Caco-2 (cell line): ENCODE data around the gene ASAP2. TPM values are rescaled to one million over a fixed set of nuclear protein-coding genes. Genes with fewer than 3 reads are reported as not detected.

Experiments used
- BruUV-seq: library from RNA; stranded (reverse); fragments of 400-500 nt; replicated peaks from 2 replicates; lab custom pipeline; 2021; lab: Mats Ljungman, UMichigan
- CTCF ChIA-PET: fragments of 300-600 bp; sonication (Branson Sonifier 250); formaldehyde crosslinking; loops from one replicate; lab custom pipeline; 2022; ENCODE audit warnings: antibody characterized with exemption; lab: Charles Lee
- POLR2A ChIA-PET: fragments of 300-600 bp; sonication (Branson Sonifier 250); formaldehyde crosslinking; loops from one replicate; lab custom pipeline; 2022; ENCODE audit warnings: antibody characterized with exemption; lab: Charles Lee
- DNase-seq, 2 experiments: peaks; one replicate each; pipeline versions ENCODE4 v3.0.0 to v3.0.0-alpha.2; 2020 to 2022
- H3K27me3 ChIP-seq: replicated peaks from 2 replicates; pipeline ENCODE4 v1.6.0; 2011; ENCODE audit warnings: low read length; ENCODE audit not compliant: control insufficient read depth, insufficient read depth
- H3K36me3 ChIP-seq: 2 replicates; pipeline ENCODE4 v1.5.1; 2011; ENCODE audit warnings: low read length; ENCODE audit not compliant: control insufficient read depth, insufficient read depth
- H3K4me1 ChIP-seq: fragments of 250-450 bp; sonication (Bioruptor Pico); 2 replicates; pipeline ENCODE4 v1.5.1; 2020; ENCODE audit warnings: mild to moderate bottlenecking
- H3K4me3 ChIP-seq: 2 replicates; pipeline ENCODE4 v1.5.1; 2011; ENCODE audit warnings: low read depth, mild to moderate bottlenecking, control low read depth, low read length
- H3K9me3 ChIP-seq: fragments of 250-450 bp; sonication (Bioruptor Pico); 2 replicates; pipeline ENCODE4 v1.5.1; 2020; ENCODE audit warnings: mild to moderate bottlenecking, moderate library complexity
- H3K27ac Mint-ChIP-seq: one replicate; pipeline ENCODE4 v1.8.0; 2022; ENCODE audit warnings: mixed read lengths; ENCODE audit not compliant: unreplicated experiment
- H3K27me3 Mint-ChIP-seq: one replicate; pipeline ENCODE4 v1.8.0; 2022; ENCODE audit warnings: mixed read lengths; ENCODE audit not compliant: insufficient read depth, unreplicated experiment
- H3K36me3 Mint-ChIP-seq: one replicate; pipeline ENCODE4 v1.8.0; 2022; ENCODE audit warnings: mild to moderate bottlenecking, mixed read lengths; ENCODE audit not compliant: insufficient read depth, unreplicated experiment
- H3K4me1 Mint-ChIP-seq: one replicate; pipeline ENCODE4 v1.8.0; 2022; ENCODE audit warnings: low read depth, mixed read lengths; ENCODE audit not compliant: unreplicated experiment
- H3K4me3 Mint-ChIP-seq: one replicate; pipeline ENCODE4 v1.8.0; 2022; ENCODE audit warnings: mild to moderate bottlenecking, moderate library complexity, mixed read lengths; ENCODE audit not compliant: unreplicated experiment
- H3K9me3 Mint-ChIP-seq: one replicate; pipeline ENCODE4 v1.8.0; 2022; ENCODE audit warnings: mixed read lengths; ENCODE audit not compliant: unreplicated experiment
- CTCF ChIP-seq, 2 experiments: fragments of 200-600 bp in 1 of 2; IDR thresholded peaks; 1 replicate in 1 of 2; 2 replicates in 1 of 2; pipeline versions ENCODE4 v1.5.1 to v1.8.0; 2011 to 2022; ENCODE audit warnings: antibody characterized with exemption in 1 of 2, control low read depth in 1 of 2, inconsistent platforms in 1 of 2, low read depth in 1 of 2, low read length in 1 of 2, mild to moderate bottlenecking in 1 of 2, moderate library complexity in 1 of 2; ENCODE audit not compliant: insufficient read depth in 1 of 2, severe bottlenecking in 1 of 2, unreplicated experiment in 1 of 2
- intact Hi-C: fragments of 100-400 bp; cut with micrococcal nuclease; formaldehyde crosslinking; loops from one replicate; pipeline ENCODE4 v1.10.0; 2022; ENCODE audit not compliant: unreplicated experiment
- total RNA-seq: library from RNA; stranded (reverse); gene quantifications from 2 replicates; pipeline ENCODE4 v1.2.3, GENCODE V29; 2022

The ASAP2 gene
- total RNA-seq, 1 experiment from 2014 or later = 25.6 TPM

DNA sequence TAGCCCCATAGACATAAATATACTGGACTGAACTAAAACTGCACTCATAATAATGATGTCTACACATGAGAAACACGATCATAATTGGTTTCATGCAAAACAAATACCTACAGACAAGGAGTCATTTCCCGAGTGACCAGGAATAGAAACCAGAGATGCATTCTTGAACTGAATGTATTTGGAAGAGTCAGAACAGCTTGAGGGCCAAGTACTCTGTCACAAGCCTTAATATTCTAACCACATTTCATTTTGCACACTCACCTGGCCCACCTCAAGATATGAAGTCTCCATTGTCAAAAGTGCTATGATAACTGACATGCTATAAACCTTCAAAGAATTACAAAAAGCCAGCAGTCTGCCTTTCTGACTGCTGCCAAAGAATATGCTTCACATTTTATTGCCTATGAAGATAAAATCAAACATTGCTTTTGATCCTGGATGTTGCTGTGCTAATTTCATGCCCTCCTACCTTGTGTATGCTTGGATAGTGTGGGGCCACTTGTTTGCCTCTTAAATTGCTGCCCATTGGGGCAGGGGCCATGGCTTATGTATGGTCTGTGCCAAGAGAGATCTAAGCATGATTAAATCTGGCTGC is 18.9 kb upstream of the ASAP2 start:
- POLR2A ChIA-PET = no interaction called here
- no peaks in the 10 kb centered on the region for H3K36me3 ChIP-seq
- H3K4me3 ChIP-seq = no peak overlapping the region
- BruUV-seq = no TSS peak
- Mint-ChIP-seq H3K27me3 (no peaks in the 10 kb centered on the region), H3K4me3 (no peak overlapping the region), H3K9me3 (peaks cover 11% of the 10 kb centered on the region), H3K4me1 (peaks cover 16% of the 10 kb centered on the region), H3K36me3 (no peaks in the 10 kb centered on the region), H3K27ac (no peak overlapping the region)
- no peak for TF ChIP-seq CTCF (IDR thresholded peaks at IDR 0.05; ENCODE audit: insufficient read depth in 1 of 2, low read depth in 1 of 2, low read length in 1 of 2, severe bottlenecking in 1 of 2, unreplicated experiment in 1 of 2)
- intact Hi-C loops = no loop called here
- H3K9me3 ChIP-seq = no peaks in the 10 kb centered on the region
- DNase-seq = no peak
- no peaks in the 10 kb centered on the region for H3K27me3 ChIP-seq
- CTCF ChIA-PET = no interaction called here
- H3K4me1 ChIP-seq = peaks cover 14% of the 10 kb centered on the region

DNA sequence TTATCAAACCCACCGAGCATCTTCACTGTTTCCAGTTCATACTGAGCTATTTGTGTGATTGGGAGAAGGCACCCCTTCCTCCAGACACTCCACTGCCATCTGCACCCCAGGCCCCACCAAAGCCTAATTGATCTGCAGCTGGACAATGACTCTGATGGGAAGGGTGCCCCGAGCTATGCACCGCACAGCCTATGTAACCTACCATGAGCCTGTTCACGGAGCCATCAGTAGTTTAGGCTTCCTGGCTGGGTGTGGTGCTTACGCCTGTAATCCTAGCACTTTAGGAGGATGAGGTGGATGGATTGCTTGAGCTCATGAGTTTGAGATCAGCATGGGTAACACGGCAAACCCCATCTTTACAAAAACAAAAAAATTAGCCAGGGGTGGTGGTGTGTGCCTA is 17.8 kb upstream of the ASAP2 start:
- Histone ChIP-seq H3K9me3 (no peaks in the 10 kb centered on the region), H3K4me3 (no peak overlapping the region), H3K36me3 (no peaks in the 10 kb centered on the region), H3K27me3 (no peaks in the 10 kb centered on the region), H3K4me1 (peaks cover 12% of the 10 kb centered on the region)
- Mint-ChIP-seq H3K27ac (no peak overlapping the region), H3K36me3 (no peaks in the 10 kb centered on the region), H3K4me1 (peaks cover 7% of the 10 kb centered on the region), H3K4me3 (no peak overlapping the region), H3K9me3 (peaks cover under 1% of the 10 kb centered on the region), H3K27me3 (no peaks in the 10 kb centered on the region)
- ChIA-PET CTCF (no interaction called here), POLR2A (no interaction called here)
- BruUV-seq = no TSS peak
- DNase-seq = no peak
- intact Hi-C loops = no loop called here
- no peak for TF ChIP-seq CTCF (IDR thresholded peaks at IDR 0.05; ENCODE audit: insufficient read depth in 1 of 2, low read depth in 1 of 2, low read length in 1 of 2, severe bottlenecking in 1 of 2, unreplicated experiment in 1 of 2)

DNA sequence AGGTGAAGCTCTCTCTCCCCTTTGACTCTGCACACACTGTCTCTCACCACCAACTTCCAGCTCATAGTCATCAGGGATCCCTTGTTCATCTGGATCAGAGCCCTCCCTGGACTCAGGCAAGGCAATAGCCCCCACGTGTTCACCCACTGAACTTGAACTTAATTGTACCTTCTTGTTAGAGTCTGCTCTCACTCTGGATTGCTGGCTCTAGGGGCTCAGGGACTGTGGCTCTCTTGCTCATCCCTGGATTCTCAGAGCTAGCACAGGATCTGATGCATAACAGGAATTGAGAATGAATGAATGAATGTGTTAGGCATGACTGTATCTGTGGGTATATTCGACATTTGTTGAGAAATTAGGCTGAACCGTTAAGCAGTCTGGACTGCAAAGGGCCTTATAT is 16.7 kb upstream of the ASAP2 start:
- no peaks in the 10 kb centered on the region for H3K27me3 ChIP-seq
- DNase-seq = no peak
- no peak overlapping the region for H3K27ac Mint-ChIP-seq
- no peaks in the 10 kb centered on the region for H3K9me3 Mint-ChIP-seq
- no peak for TF ChIP-seq CTCF (IDR thresholded peaks at IDR 0.05; ENCODE audit: insufficient read depth in 1 of 2, low read depth in 1 of 2, low read length in 1 of 2, severe bottlenecking in 1 of 2, unreplicated experiment in 1 of 2)
- no peak overlapping the region for H3K4me3 Mint-ChIP-seq
- POLR2A ChIA-PET = no interaction called here
- no peaks in the 10 kb centered on the region for H3K36me3 Mint-ChIP-seq
- H3K4me1 Mint-ChIP-seq = no peaks in the 10 kb centered on the region
- no peaks in the 10 kb centered on the region for H3K9me3 ChIP-seq
- BruUV-seq = no TSS peak
- peaks cover 1% of the 10 kb centered on the region for H3K4me1 ChIP-seq
- CTCF ChIA-PET = no interaction called here
- no peaks in the 10 kb centered on the region for H3K36me3 ChIP-seq
- intact Hi-C loops = no loop called here
- H3K27me3 Mint-ChIP-seq = no peaks in the 10 kb centered on the region
- H3K4me3 ChIP-seq = no peak overlapping the region
